HG03460 (cell line): Measurements from ENCODE around the gene VAT1.
"Not testable (repeated sequence)": the region's sequence is repeated elsewhere in the genome, so short reads cannot be mapped to it uniquely, and the experiment has no call there.

Source experiments
- ATAC-seq: cut with Tn5 transposase; IDR thresholded peaks from one replicate; pipeline ENCODE4 v1.9.1; 2021; ENCODE audit not compliant: unreplicated experiment

Gene VAT1

DNA sequence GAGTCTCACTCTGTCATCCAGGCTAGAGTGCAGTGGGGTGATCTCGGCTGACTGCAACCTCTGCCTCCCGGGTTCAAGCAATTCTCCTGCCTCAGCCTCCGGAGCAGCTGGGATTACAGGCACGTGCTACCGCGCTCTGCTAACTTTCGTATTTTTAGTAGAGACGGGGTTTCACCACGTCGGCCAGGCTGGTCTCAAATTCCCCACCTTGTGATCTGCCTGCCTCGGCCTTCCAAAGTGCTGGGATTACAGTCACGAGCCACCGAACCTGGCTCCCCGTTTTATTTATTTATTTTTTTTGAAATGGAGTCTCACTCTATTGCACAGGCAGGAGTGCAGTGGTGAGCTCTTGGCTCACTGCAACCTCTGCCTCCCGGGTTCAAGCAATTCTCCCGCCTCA lies 46.5 kb downstream of the VAT1 start:
- ATAC-seq: not testable (repeated sequence)

- ATAC-seq: no peak
These were observed 46.9 kb downstream of the VAT1 start for GRCh38 chr17:42975265-42975664.

GRCh38 chr17:42973323-42973722 lies 48.9 kb downstream of the VAT1 start:
- not testable (repeated sequence) for ATAC-seq

- ATAC-seq: no peak
These were observed 50.6 kb downstream of the VAT1 start for GRCh38 chr17:42971589-42971988.

DNA sequence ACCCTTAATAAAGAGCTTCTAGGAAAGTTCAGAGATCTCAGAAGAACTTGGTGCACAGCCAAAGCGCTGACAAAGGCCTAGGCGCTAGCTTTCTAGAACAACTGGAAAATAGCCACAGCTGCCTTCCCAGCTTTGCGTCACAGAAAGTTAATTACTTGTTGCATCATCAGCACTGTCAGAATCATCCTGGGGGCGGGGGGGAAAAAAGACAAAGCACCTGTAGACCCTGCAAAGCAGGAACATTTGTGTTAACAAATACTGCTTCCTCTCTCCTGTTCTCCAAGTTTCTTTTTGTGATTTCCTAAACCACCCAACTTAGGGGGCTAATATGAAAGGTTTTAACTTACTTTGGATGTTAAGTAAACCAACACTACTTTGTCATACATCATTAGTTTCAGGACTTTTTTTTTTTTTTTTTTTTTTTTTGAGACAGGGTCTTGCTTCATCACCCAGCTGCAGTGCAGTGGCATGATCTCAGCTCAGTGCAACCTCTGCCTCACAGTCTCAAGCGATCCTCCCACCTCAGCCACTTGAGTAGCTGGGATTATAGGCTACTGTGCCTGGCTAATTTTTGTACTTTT lies 53.1 kb downstream of the VAT1 start:
- ATAC-seq: no peak

DNA sequence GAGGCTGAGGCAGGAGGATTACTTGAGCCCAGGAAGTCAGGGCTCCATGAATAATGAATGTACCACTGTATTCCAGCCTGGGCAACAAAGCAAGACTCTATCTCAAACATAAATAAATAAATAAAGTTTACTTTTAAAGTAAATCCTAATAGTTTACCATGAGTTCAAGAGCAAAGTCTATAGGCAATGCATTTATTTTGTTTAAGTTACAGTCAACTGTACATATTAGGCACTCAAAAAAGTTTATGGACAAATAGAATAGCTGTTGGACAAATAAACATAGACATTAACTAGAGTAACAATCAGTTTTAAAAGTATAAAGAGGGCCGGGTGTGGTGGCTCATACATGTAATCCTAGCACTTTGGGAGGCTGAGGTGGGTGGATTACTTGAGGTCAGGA lies 54.3 kb downstream of the VAT1 start:
- no peak for ATAC-seq
